ENCODE results near the gene GMPR2. TPM values are rescaled to one million over a fixed set of nuclear protein-coding genes. Genes with fewer than 3 reads are reported as not detected.
A peak's percentile ranks its signal among the peaks of the same experiment; 100 is the strongest.

Gene GMPR2
- total and polyA plus RNA-seq, 2 of the 13 experiments (the other 11 are each of a cell fraction or from before 2014, with no cell fraction given): 210 to 273 TPM

GRCh38 chr14:24194873-24195185 lies 37.9 kb upstream of the GMPR2 start:
- H3K9me3 ChIP-seq (ENCODE audit: low read length): no peaks in the 10 kb centered on the region
- no peak overlapping the region for H2AFZ ChIP-seq (ENCODE audit: low read length)
- in situ Hi-C loops (cut with HindIII; ENCODE audit: extremely low pct_ligation_motif_present, low pct_unique_long_range_greater_than_20kb) (no loop called here), intact Hi-C loops (cut with micrococcal nuclease; ENCODE audit: unreplicated experiment) (loop anchor here (1.0 kb wide), 1 partner anchor 102 kb away; no protein-coding TSS in a partner anchor)
- ATAC-seq: 0 out of 3 replicates have a peak, but pooled peaks have one; percentile 0
- CTCF ChIA-PET (ENCODE audit: low intra/inter-chr PET ratio, low total read pairs): no interaction called here
- peaks cover 17 to 29% of the 10 kb centered on the region in 2 experiments; a peak in 4 of 5 replicates for H3K36me3 ChIP-seq (replicated peaks in 1 of 2; ENCODE audit: control insufficient read depth in 1 of 2, insufficient read depth in 2 of 2, low read length in 2 of 2)
- no peak for DNase-seq (ENCODE audit: low spot score)
- H3K4me2 ChIP-seq (ENCODE audit: low read depth, low read length): peak overlapping the region; percentile 99
- H3K27ac ChIP-seq (ENCODE audit: extremely low read length, insufficient read depth, low read length): peak overlapping the region; percentile 84
- no TSS peak for BruUV-seq (replicated peaks)
- 66% methylated on average over 8 of the region's 8 CpGs for WGBS (ENCODE audit: low lambda C conversion rate)
- H3K79me2 ChIP-seq (ENCODE audit: insufficient read depth, low read length): peaks cover 43% of the 10 kb centered on the region
- POLR2A ChIA-PET: interaction anchor here (0.8 to 4.3 kb wide), 27 partner anchors 7 to 592 kb away, joined by 3 to 230 read pairs (median 9); partner anchors contain the start of genes CARMIL3, CHMP4A, DCAF11 and DHRS1
- peak overlapping the region; percentile 97 for H3K9ac ChIP-seq (ENCODE audit: insufficient read depth, low read depth, low read length)
- peaks cover 65% of the 10 kb centered on the region for H3K4me1 ChIP-seq (ENCODE audit: insufficient read depth, low read length)
- H3K4me3 ChIP-seq (replicated peaks in 1 of 3; ENCODE audit: insufficient read depth in 1 of 3, low read depth in 2 of 3, low read length in 3 of 3): peak overlapping the region; percentile 79 to 91 (median 85)
- no peaks in the 10 kb centered on the region for H4K20me1 ChIP-seq (ENCODE audit: insufficient read depth, low read length)
- no peaks in the 10 kb centered on the region; a peak in 1 of 5 replicates for H3K27me3 ChIP-seq (ENCODE audit: control insufficient read depth in 1 of 2, insufficient read depth in 2 of 2, low read length in 2 of 2)
- no peak for FAIRE-seq
- no peak for TF ChIP-seq SP2 (CRISPR knock-in tag; IDR thresholded peaks at IDR 0.05)
- peak; percentile 52; the same call in 1 of the 2 replicates for TF ChIP-seq ZBTB38 (CRISPR knock-in tag; IDR thresholded peaks at IDR 0.05)
- TF ChIP-seq ZNF451 (CRISPR knock-in tag; IDR thresholded peaks at IDR 0.05): no peak
- 0 out of 2 replicates have a peak, but pooled peaks have one; percentile 70 for TF ChIP-seq IRF1 (CRISPR knock-in tag; IDR thresholded peaks at IDR 0.05; ENCODE audit: low read depth)
- TF ChIP-seq TBX2 (CRISPR knock-in tag; IDR thresholded peaks at IDR 0.05; ENCODE audit: borderline replicate concordance): no peak
- no peak for TF ChIP-seq FOXP1 (IDR thresholded peaks at IDR 0.05)
- TF ChIP-seq FOXP1 (CRISPR knock-in tag; IDR thresholded peaks at IDR 0.05): no peak
- no peak for TF ChIP-seq ZNF431 (CRISPR knock-in tag; IDR thresholded peaks at IDR 0.05; ENCODE audit: borderline replicate concordance, low read depth)
- TF ChIP-seq ASH2L (IDR thresholded peaks at IDR 0.05; ENCODE audit: insufficient read length, low read depth, low read length): no peak
- 0 out of 2 replicates have a peak, but pooled peaks have one; percentile 18 for TF ChIP-seq ZBTB3 (CRISPR knock-in tag; IDR thresholded peaks at IDR 0.05; ENCODE audit: borderline replicate concordance, low read depth)
- peak; percentile 22; the same call in 1 of the 2 replicates for TF ChIP-seq ZNF724P (CRISPR knock-in tag; IDR thresholded peaks at IDR 0.05; ENCODE audit: borderline replicate concordance)
- TF ChIP-seq ONECUT2 (CRISPR knock-in tag; IDR thresholded peaks at IDR 0.05): no peak
- no peak for TF ChIP-seq ZNF441 (CRISPR knock-in tag; IDR thresholded peaks at IDR 0.05; ENCODE audit: borderline replicate concordance)
- 0 out of 2 replicates have a peak, but pooled peaks have one; percentile 45 for TF ChIP-seq MTA3 (CRISPR knock-in tag; IDR thresholded peaks at IDR 0.05)
- TF ChIP-seq PRPF4 (IDR thresholded peaks at IDR 0.05; ENCODE audit: low read depth, low read length, poor library complexity, severe bottlenecking): peak; percentile 9
- no peak for TF ChIP-seq TRIM24 (CRISPR knock-in tag; IDR thresholded peaks at IDR 0.05)
- TF ChIP-seq IRX3 (CRISPR knock-in tag; IDR thresholded peaks at IDR 0.05; ENCODE audit: borderline replicate concordance, low read depth): no peak
- TF ChIP-seq CENPT (CRISPR knock-in tag; IDR thresholded peaks at IDR 0.05; ENCODE audit: low read depth): 0 out of 2 replicates have a peak, but pooled peaks have one; percentile 12
- no peak for TF ChIP-seq PHF21A (CRISPR knock-in tag; IDR thresholded peaks at IDR 0.05)
- TF ChIP-seq HNRNPH1 (optimal IDR thresholded peaks at IDR 0.05; ENCODE audit: low read depth, low read length): no peak
- no peak for TF ChIP-seq ZNF557 (CRISPR knock-in tag; IDR thresholded peaks at IDR 0.05)
- TF ChIP-seq NFIC (IDR thresholded peaks at IDR 0.05; ENCODE audit: low read length): no peak
- TF ChIP-seq ZNF691 (CRISPR knock-in tag; IDR thresholded peaks at IDR 0.05; ENCODE audit: borderline replicate concordance, low read depth): peak; percentile 45; the same call in 1 of the 2 replicates
- TF ChIP-seq CHCHD3 (CRISPR knock-in tag; IDR thresholded peaks at IDR 0.05): peak; percentile 23; the same call in 1 of the 2 replicates
- no peak for TF ChIP-seq PAF1 (CRISPR knock-in tag; IDR thresholded peaks at IDR 0.05)
